Measurements from ENCODE around the gene COQ10A.
"Not testable (repeated sequence)": the region's sequence is repeated elsewhere in the genome, so short reads cannot be mapped to it uniquely, and the experiment has no call there.

Gene COQ10A

DNA sequence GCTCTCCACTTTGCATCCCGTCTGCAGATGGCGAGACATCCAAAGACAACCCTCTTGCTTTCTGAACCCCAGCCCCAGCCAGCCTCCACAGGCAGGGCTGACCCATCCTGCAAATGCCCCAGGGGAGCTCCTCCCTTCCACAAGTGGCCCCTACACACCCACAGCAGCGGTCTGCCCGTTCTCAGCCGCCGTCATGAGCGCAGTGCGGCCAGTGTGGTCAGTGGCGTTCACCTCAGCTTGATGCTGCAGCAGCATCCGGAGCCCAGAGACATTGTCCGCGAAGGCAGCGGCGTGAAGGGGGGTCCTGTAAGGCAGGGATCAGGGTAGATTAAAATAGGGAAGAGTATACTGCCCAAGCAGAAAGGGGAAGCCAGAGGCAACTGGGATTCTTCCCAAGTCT lies 22.2 kb upstream of the COQ10A start:
- DNase-seq: no peak

DNA sequence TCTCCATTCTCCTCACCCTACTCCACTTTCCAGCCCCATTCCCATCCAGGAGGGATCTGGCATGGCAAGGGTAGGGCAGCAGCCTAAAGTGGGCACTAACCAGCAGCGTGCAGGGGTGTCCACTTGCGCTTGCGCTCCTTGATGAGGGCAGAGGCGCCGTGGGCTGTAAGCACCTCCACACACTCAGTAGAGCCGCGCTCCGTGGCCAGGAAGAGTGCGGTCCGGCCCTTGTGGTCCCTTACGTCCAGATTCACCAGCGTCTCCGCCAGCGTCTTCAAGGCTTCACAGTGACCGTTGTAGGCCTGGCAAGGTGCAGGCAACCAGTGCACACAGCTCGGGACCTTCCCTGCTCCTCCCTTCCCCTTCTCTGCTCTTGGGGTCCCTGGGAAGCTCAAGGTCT lies 18.8 kb upstream of the COQ10A start:
- no peak for DNase-seq

DNA sequence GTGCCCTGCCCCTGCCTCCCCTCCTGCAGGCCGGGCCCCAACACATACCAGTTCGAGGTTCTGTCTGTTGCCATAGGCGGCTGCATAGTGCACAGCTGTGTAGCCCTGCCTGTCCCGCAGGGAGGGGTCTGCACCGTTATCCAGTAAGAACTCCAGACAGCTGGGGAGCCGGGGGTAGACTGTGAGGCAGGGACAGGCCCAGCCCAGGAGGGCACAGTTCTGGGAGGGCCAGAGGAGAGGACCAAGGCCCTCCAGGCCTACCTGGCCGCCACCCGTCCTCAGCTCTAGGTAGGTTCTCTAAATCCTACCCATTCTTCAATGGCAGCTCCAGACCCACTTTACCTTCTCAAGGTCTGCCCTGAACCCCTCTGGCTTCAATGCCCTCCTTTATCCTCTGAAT lies 18.0 kb upstream of the COQ10A start:
- no peak for DNase-seq

DNA sequence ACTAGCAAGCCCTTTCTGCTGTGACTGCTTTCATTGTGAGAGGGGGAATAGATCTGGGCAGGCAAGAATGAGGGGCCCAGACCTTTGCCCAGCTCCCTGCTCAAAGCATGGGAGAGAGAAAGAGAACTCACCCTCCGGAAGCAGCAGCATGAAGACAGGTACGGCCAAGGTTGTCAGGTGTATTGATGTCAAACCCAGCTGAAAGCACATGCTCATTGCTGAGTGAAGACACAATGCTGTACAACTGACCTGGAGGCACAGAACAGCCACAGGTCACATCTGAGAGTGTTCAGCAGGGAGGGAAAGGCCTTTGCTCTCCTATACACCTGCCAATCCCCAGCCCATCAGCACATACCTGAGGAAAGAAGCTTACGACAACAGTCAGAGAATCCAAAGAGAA lies 14.1 kb upstream of the COQ10A start:
- no peak for DNase-seq

DNA sequence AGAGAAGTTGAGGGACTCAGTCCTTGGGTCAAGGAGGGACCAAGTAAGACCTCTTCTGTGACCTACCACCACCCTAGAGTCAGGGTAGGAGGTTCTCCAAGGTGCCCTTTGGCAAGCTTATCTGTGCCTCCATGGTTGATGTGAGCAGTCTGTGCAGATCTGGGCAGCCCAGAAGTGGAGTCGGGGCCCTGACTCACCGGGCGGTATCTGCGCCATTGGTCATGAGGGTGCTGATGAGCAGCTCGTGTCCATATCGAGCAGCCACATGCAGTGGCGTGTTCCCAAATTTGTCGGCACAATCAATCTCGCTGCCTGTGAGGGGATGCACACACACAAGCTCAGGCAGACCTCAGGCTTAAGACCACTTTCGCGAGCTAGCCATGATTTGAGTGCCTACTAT lies 13.7 kb upstream of the COQ10A start:
- DNase-seq: no peak

DNA sequence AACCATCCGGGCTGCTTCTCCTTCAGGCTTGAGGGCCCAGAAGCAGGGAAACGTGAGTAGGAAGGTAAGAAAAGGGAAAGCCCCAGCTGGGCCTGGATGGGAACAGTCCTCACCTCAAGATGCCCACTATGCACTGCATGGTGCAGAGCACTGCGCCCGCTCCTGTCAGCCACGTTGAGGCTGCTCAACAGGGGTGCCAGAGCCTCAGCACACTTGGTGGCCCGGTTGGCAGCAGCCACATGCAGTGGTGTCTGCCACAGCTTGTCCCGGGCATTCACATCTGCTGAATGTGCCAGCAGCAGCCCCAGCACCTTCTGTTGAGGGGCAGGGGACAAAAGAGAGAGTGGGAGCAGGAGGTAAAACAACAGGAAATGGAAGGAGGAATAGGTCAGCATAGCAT lies 11.1 kb upstream of the COQ10A start:
- DNase-seq: no peak

DNA sequence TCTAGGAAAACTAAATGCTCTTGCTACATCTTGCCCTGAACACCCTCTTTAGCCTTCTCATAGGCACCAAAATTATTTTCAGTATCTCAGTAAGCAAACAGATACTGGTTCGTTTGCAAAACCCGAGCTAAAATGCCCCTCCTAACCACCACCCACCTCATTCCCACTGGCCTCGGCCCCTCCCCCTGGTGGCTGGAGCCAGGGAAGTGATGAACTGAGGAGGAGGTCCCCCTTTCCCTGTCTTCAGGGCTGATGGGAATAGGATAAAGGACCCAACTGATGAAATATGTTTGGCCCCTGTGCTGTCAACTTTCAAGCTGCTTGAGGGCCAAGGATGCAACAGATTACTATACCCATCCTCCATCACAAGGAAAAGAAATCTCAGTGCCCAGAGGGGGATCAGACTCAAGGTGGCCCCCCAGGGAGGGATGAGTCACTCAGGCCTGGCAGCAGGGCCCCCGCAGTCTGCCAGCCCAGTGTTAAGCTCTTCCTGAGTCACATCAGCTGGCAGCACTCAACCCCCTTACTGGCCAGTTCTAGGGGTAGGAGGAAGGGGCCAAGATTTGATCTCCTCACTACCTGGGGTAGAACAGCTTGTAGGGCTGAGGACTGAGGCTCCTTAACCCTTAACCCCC lies 10.3 kb upstream of the COQ10A start:
- DNase-seq: peak; percentile 46

DNA sequence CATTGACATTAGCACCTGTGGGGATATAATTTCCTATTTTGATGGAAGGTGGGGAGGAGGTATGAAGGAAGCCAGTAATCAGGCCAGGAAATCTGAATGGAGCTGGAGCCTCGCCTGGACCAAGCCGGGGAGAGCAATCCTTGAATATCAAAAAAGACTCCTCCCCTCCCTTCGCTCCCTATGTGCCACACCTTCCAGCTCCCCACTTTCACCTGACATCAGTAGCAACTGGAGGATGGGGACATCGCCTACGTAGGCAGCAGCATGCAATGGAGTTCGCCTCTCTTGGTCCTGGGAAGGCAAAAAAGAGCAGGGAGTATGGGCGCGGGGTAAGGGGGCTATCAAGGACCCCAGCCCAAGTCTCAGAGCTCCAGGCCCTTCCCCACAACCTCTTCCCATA lies 9.7 kb upstream of the COQ10A start:
- no peak for DNase-seq

DNA sequence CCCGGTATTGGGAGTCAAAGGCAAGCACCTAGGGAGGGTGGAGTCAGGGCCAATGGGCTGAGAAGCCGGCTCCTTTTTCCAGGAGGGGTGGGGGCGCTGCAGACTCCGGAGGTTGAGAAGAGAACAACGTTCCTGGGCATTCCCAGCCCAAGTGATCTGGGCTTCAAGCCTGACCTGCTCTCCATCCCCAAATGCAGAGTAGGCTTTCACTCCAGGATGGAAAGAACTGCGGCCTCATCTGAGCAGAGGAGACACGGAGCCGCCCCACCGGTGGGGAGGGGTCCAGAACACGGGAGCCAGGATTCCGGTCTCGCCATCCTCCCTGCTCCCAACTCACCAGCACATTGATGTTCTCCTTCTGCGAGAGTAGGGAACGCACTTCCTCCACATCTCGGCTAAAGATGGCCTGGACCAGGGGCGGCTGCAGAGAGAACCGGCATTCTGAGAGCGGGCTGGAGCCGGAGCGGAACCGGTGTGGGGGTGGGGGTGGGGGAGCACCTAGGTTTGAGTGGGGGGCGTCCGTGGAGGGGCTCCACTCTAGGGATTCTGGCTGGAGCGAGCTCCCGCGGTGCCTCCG lies 9.2 kb upstream of the COQ10A start:
- DNase-seq: peak; percentile 22

DNA sequence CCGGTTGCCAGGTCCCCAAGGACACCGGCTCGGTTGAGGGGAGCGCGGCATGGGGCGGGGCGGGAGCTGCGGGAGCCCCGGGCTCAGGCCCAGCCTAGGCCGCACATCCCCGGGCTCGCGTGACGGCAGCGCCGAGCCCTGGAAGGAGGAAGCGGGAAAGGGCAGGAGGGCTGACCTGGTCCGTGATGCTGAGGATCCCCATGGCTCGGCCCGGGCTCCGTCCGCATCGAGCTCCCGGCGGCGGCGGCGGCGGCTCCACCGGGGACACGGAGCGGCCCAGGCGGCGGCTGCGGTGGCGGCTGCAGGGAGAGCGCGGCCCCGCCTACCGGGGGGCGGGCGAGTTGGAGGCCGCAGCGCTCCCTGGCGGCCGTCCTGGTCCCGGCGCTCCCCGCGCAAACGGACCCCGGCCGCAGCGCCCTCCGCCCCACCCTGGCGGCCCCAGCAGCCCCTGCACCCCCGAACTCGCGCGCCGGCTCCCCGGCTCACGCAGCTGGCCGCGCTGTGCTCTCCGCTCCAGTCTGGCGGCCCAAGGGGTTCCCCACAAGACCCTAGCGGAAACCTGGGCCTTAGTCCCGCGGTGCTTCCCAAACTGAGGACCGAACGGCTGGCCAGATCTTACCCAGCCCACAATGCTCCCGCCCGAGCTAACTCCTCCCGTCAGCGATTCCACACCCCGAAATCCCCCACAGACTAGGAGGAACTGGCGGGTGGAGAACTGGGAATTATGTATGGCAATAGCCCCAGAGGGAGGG lies 8.5 kb upstream of the COQ10A start, which contains the start of gene ANKRD52:
Gene ANKRD52 (minus strand): TSS at position 317 of the 752 bp plus-strand sequence. CDS start 115 bp downstream, at position 202.
- DNase-seq: peak; percentile 75

DNA sequence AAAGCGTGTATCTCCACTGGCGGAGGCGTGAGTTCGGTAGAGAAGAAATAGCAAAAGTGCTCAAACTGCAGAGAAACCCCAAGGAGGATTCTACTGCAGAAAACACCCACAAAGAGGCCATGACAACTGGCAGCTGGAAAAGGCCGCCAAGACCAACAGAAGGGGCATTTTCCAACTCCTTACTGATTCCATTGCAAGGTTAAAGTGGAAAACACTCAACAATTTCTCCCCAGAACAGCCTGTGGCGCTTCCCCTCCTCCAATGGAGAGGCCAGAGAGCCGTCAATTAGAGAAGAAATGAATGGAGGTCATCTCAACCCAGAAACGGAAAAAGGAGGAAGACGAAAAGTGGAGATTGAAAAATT lies 7.9 kb upstream of the COQ10A start:
- no peak for DNase-seq

DNA sequence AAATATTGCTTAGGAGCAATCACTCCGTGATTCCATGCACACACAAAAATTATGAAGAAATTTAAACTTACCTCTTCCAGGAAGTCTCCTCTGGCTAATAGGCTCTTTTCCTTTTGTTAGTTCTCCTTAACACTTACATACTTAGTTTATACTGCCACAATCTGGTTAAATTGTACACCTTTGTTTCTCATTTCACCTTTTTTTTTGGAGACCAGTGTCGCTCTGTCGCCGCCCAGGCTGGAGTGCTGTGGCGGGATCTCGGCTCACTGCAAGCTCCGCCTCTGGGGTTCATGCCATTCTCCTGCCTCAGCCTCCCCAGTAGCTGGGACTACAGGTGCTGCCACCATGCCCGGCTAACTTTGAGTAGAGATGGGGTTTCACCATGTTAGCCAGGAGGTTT lies 6.4 kb upstream of the COQ10A start:
- no peak for DNase-seq

DNA sequence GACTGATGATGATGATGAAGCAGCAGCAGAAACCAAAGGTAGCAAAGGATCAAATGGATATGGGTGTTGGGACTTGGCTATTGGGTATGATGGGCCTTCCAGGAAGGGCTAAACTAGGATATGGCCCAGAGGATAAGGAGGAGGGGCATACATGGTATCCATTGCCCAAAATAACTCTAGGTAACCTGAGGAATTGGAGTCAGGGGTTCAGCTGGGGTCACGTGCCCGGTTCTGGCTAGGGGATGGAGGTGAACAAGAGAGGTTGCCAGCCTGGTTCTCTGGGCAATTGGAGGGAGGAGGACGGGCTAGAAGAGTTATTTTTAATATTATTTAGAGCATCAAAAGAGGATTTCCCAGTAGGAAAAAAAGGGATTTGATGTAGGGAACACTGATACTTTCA lies 5.8 kb upstream of the COQ10A start:
- DNase-seq: no peak

DNA sequence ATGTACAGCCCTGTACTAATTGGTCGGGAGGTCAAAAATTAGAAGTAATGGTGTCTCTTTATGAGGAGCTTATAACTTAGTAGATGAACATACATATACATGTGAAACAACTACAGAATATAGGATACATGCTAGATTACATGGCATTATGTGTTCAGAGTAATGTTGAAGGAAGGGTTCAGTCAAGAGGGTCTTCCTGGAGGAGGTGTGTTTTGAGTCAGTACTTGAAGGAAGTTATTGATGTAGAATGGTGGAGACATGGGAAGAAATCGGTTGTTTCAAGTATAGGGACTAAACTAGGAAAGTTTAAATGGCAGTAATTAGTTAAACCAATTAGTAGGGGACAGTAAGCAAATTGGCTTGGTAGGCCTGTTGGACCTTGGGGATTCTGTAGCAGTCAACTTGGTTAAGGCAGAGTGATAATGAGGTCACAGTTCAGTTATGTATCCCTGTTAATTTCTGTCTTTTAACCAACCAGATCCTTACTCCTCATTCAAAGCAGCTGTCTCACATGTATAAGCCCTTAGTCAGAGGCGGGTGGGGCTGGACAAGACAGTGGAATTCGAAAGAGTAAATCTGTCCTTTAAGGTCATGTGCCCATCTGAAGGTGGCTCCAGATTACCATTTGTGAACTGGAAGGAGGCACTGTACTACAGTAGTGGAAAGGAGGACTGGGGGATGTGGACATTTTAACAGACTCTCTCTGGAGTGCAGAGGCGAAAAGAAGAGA lies 5.1 kb upstream of the COQ10A start:
- peak; percentile 85 for DNase-seq

DNA sequence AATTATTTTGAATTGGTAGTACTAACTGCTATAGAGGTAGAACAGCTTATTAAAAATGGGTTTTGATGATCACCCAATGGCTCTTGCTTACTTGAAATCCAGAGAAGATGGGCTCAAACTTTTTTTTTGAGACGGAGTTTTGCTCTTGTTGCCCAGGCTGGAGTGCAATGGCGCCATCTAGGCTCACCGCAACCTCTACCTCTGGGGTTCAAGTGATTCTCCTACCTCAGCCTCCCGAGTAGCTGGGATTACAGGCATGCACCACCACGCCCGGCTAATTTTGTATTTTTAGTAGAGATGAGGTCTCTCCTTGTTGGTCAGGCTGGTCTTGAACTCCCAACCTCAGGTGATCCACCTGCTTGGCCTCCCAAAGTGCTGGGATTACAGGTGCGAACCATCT lies 3.8 kb upstream of the COQ10A start:
- not testable (repeated sequence) for DNase-seq

DNA sequence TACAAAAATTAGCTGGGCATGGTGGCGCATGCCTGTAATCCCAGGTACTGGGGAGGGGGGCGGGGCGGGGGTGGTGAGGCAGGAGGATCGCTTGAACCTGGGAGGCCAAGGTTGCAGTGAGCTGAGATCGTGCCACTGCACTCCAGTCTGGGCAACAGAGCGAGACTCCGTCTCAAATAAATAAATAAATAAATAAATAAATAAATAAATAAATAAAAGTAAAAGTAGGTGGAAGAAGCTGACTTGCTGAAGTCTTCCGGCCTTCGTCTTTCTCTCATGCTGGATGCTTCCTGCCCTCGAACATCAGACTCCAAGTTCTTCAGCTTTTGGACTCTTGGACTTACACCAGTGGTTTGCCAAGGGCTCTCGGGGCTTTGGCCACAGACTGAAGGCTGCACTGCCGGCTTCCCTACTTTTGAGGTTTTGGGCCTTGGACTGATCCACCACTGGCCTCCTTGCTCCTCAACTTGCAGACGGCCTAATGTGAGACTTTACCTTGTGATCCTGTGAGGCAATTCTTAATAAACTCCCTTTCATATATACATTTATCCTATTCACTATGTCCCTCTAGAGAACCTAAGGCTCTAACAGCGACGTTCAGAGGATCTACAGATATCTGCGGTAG lies 562 bp upstream of the COQ10A start:
- DNase-seq: not testable (repeated sequence)

DNA sequence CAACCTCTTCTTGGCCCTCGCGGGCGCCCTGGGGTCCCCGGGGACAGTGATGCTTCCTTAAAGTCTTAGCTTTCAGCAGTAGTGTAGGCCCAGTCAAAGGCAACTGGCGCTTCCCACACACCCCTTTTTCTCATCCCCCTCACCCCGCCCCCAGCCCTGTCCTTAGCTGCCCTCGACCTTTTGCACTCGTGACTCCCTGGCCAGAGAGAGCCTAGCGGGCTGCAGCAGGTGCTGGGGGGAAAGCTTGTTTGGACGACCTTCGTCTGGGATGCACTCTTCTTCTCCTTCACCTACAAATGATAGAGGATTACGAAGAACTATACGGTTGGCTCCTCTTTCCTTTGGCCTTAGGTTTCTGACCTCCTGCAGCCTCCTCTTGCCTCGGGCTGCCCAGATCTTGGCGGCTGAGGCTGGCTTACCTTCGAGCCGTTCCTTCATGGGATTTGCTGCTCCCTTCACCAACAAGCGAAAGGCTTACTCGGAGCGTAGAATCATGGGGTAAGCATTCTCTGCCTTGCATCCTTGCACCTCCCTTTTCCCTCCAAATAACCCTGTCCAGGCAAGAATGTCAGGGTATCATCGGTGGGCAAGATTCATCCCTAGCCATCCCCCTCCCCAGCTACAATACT lies 815 bp downstream of the COQ10A start:
- no peak for DNase-seq

DNA sequence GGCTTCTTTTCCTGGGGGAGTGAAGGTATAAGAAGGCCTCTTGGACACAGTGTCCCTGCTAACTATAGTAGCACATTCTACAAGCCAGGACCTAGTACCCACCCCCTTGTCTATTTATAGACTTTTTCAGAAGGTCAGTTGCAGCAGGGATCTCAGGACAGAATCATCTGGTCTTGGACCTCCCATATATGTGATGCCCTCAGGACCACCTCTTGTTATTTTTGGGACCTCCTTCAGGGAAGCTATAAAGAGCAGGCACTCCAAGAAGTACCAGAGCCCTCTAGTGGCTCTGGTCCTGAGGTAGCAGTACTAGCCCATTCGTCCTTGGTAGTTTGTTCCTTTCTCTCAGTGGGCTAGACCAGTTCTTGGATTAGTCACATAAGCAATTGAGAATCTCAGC lies 4.3 kb downstream of the COQ10A start:
- peak; percentile 23 for DNase-seq

DNA sequence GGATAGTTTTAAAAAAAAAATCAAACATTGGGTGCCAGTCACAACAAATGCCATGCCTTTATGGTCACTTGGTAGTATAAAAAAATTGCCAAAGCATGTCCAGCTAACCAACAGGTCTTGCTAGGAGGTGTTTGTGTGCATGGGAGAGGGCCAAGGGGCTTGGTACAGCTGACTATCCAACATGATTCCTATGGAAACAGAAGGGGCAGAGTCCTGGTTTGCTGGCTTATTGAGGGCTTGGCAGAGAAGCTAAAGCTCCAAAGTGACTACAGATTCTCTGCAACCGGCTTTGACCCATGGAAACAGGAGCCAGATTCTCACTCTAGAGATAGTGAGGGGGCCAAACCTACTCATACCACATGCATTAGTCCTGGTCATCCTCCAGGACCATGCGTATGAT lies 5.7 kb downstream of the COQ10A start:
- DNase-seq: not testable (repeated sequence)

DNA sequence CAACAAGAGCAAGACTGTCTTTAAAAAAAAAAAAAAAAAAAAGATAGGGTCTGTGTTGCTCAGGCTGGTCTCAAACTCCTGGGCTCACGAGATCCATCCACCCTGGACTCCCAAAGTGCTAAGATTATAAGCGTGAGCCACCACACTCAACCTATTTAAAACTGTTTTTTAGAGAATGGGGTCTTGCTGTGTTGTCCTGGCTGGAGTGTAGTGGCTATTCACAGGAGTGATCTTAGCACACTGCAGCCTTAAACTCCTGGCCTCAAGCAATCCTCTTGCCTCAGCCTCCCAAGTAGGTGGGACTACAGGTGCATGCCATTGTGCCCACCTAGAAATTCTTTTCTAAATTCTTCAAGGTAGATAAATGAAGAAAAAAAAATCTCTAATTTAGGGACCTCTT lies 7.6 kb downstream of the COQ10A start:
- DNase-seq: no peak

DNA sequence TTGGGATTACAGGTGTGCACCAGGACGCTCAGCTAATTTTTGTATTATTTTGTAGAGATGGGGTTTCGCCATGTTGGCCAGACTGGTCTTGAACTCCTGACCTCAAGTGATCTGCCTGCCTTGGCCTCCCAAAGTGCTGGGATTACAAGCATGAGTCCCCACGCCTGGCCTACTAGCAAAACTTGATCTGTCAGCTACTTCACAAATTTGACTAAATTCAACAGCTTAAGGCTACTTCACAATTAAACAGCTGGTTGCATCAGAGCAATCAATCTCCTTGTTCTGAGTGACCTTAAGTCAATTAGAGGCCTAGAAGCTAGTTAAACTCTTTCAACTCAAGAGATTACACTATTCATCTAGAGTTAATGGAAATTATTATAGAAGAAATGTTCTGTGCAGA lies 12.2 kb downstream of the COQ10A start:
- DNase-seq: no peak

DNA sequence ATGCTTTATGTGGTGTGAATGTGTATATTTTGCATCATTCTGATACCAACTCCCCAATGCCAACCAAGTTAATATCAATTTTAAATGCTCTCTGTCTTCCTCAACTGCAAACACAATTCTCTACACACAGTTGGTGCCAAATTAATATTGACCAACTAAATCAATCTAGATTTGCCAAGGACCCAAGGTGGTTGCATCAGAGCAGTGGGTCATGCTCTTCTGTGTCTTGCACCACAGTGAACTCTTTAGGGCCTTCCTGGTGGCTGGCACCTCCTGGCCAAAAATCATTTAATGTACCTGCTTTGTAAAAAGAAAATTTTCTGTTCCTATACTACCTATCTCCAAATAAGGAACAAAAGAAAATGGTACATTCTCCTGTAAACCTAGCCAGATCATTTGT lies 14.1 kb downstream of the COQ10A start:
- DNase-seq: no peak

DNA sequence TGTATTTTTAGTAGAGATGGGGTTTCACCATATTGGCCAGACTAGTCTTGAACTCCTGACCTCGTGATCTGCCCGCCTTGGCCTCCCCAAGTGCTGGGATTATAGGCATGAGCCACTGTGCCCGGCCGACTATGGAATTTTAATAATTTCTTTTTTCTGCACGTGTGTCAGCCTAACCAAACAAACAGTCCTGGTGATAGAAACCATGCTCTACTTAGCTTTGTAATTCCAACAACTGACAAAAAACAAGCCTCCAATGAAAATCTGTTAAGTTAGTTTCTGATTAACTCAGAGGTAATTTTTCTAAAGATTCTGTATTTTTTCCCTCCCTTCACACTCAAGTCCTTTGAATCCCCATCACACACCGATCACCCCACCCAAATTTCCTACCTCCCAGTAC lies 15.3 kb downstream of the COQ10A start:
- no peak for DNase-seq

Data from fibroblast of skin of right quadriceps (primary cell).